Measurements from ENCODE around the gene FHL2. TPM values are rescaled to one million over a fixed set of nuclear protein-coding genes. Genes with fewer than 3 reads are reported as not detected.

The FHL2 gene
- total RNA-seq, 1 experiment from 2014 or later, result 21.1 TPM

DNA sequence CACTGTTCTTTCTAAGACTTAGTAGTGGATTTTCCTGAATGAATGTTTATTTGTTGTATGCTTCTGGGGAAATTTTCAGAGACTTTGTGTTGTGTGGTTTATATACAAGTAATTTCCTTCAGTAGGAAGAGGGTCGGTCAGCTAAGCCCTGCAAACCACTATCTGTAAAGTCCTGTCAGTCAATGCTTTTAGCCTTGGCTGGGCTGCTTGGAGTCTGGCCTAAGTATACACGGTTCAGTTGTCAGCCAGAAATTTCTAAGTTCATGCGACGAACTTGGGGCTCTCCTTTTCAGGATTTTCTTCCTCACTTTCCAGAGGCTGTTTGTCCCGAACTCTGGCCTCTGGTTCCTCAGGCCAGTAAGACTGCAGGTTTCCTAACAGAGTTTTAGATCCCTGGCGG lies 40.3 kb downstream of the FHL2 start:
- no peak overlapping the region for H3K4me3 Mint-ChIP-seq
- DNase-seq (ENCODE audit: low spot score), result no peak
- POLR2A ChIA-PET, result no interaction called here
- H3K36me3 Mint-ChIP-seq, result peaks cover 30% of the 10 kb centered on the region
- no peak overlapping the region for H3K27ac Mint-ChIP-seq
- no peaks in the 10 kb centered on the region for H3K9me3 Mint-ChIP-seq
- CTCF ChIA-PET, result no interaction called here
- TF ChIP-seq, protein P1, sequence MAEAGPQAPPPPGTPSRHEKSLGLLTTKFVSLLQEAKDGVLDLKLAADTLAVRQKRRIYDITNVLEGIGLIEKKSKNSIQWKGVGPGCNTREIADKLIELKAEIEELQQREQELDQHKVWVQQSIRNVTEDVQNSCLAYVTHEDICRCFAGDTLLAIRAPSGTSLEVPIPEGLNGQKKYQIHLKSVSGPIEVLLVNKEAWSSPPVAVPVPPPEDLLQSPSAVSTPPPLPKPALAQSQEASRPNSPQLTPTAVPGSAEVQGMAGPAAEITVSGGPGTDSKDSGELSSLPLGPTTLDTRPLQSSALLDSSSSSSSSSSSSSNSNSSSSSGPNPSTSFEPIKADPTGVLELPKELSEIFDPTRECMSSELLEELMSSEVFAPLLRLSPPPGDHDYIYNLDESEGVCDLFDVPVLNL (CRISPR knock-in tag; IDR thresholded peaks at IDR 0.05; ENCODE audit: borderline replicate concordance, low read depth), result no peak
- TF ChIP-seq, protein P2, sequence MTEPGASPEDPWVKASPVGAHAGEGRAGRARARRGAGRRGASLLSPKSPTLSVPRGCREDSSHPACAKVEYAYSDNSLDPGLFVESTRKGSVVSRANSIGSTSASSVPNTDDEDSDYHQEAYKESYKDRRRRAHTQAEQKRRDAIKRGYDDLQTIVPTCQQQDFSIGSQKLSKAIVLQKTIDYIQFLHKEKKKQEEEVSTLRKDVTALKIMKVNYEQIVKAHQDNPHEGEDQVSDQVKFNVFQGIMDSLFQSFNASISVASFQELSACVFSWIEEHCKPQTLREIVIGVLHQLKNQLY (CRISPR knock-in tag; IDR thresholded peaks at IDR 0.05), result no peak
- H3K27me3 Mint-ChIP-seq (ENCODE audit: low read depth), result no peaks in the 10 kb centered on the region
- H3K4me1 Mint-ChIP-seq, result no peaks in the 10 kb centered on the region
- ATAC-seq, result no peak

DNA sequence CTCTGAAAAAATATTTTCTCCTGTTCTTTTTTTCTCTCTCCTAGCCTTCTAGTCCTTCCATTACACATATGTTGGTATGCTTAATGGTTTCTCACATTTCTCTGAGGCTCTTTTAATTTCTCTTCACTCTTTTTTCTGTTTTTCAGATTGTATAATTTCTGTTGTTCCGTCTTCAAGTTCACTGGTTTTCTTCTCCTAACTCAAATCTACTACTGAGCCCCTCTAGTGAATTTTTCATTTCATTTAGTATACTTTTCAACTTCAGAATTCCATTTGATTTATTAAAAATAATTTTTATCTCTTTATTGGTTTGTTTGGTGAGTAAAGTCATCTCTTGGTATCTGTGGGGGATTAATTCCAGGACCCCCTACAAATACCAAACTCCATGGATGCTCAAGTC lies 41.7 kb downstream of the FHL2 start:
- TF ChIP-seq, protein P3, sequence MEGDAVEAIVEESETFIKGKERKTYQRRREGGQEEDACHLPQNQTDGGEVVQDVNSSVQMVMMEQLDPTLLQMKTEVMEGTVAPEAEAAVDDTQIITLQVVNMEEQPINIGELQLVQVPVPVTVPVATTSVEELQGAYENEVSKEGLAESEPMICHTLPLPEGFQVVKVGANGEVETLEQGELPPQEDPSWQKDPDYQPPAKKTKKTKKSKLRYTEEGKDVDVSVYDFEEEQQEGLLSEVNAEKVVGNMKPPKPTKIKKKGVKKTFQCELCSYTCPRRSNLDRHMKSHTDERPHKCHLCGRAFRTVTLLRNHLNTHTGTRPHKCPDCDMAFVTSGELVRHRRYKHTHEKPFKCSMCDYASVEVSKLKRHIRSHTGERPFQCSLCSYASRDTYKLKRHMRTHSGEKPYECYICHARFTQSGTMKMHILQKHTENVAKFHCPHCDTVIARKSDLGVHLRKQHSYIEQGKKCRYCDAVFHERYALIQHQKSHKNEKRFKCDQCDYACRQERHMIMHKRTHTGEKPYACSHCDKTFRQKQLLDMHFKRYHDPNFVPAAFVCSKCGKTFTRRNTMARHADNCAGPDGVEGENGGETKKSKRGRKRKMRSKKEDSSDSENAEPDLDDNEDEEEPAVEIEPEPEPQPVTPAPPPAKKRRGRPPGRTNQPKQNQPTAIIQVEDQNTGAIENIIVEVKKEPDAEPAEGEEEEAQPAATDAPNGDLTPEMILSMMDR (IDR thresholded peaks at IDR 0.05), result no peak
- TF ChIP-seq SOX15 (CRISPR knock-in tag; IDR thresholded peaks at IDR 0.05) (no peak), TCF7 (CRISPR knock-in tag; IDR thresholded peaks at IDR 0.05; ENCODE audit: low read depth) (no peak)
- POLR2A ChIA-PET, result no interaction called here
- H3K27ac Mint-ChIP-seq, result no peak overlapping the region
- H3K9me3 Mint-ChIP-seq, result no peaks in the 10 kb centered on the region
- H3K27me3 Mint-ChIP-seq (ENCODE audit: low read depth), result no peaks in the 10 kb centered on the region
- H3K4me3 Mint-ChIP-seq, result no peak overlapping the region
- no peaks in the 10 kb centered on the region for H3K4me1 Mint-ChIP-seq
- ATAC-seq, result no peak
- CTCF ChIA-PET, result no interaction called here
- H3K36me3 Mint-ChIP-seq, result peaks cover 30% of the 10 kb centered on the region
- no peak for DNase-seq (ENCODE audit: low spot score)

DNA sequence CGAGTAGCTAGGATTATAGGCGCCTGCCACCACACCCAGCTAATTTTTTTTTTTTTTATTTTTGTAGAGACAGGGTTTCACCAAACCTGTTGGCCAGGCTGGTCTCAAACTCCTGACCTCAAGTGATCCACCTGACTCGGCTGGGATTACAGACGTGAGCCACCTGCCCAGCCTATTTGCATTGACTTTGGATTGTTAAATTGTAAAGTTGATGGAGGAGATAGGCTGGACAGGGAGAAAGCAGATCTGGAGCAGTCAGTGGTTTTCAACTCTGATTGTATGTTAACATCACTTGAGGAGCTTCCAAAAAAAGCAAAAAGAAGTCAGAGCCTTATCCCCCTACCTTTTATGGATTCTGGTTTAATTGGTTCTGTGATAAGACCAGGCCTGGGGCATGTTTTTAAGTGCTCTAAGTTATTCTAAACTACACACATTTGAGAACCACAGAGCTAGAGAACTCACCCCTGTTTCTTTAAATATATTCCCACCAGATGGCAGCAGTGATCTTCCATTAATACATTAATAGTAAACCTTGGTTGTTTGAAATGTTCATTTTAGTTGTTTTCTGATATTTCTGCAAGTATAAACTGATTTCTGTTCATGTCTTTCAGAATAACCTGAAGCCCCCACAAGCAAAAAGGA lies 54.0 kb downstream of the FHL2 start:
- no peak for ATAC-seq

More for the DNA sequence above, 54.0 kb downstream of the FHL2 start:
- DNase-seq (ENCODE audit: low spot score), result no peak
- Mint-ChIP-seq H3K27ac (no peak overlapping the region), H3K4me1 (no peaks in the 10 kb centered on the region), H3K9me3 (no peaks in the 10 kb centered on the region), H3K4me3 (no peak overlapping the region), H3K36me3 (peaks cover 65% of the 10 kb centered on the region), H3K27me3 (ENCODE audit: low read depth) (no peaks in the 10 kb centered on the region)
- ChIA-PET CTCF (interaction anchor here (1.0 to 1.4 kb wide), 4 partner anchors 9 to 176 kb away, joined by 3 to 7 read pairs (median 4); no protein-coding TSS in a partner anchor), POLR2A (no interaction called here)
- TF ChIP-seq, protein P4, sequence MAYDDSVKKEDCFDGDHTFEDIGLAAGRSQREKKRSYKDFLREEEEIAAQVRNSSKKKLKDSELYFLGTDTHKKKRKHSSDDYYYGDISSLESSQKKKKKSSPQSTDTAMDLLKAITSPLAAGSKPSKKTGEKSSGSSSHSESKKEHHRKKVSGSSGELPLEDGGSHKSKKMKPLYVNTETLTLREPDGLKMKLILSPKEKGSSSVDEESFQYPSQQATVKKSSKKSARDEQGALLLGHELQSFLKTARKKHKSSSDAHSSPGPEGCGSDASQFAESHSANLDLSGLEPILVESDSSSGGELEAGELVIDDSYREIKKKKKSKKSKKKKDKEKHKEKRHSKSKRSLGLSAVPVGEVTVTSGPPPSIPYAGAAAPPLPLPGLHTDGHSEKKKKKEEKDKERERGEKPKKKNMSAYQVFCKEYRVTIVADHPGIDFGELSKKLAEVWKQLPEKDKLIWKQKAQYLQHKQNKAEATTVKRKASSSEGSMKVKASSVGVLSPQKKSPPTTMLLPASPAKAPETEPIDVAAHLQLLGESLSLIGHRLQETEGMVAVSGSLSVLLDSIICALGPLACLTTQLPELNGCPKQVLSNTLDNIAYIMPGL (CRISPR knock-in tag; IDR thresholded peaks at IDR 0.05), result no peak
- no peak for TF ChIP-seq ZNF121 (CRISPR knock-in tag; IDR thresholded peaks at IDR 0.05)
- TF ChIP-seq, protein P5, sequence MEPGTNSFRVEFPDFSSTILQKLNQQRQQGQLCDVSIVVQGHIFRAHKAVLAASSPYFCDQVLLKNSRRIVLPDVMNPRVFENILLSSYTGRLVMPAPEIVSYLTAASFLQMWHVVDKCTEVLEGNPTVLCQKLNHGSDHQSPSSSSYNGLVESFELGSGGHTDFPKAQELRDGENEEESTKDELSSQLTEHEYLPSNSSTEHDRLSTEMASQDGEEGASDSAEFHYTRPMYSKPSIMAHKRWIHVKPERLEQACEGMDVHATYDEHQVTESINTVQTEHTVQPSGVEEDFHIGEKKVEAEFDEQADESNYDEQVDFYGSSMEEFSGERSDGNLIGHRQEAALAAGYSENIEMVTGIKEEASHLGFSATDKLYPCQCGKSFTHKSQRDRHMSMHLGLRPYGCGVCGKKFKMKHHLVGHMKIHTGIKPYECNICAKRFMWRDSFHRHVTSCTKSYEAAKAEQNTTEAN (CRISPR knock-in tag; IDR thresholded peaks at IDR 0.05), result no peak
- TF ChIP-seq, protein P6, sequence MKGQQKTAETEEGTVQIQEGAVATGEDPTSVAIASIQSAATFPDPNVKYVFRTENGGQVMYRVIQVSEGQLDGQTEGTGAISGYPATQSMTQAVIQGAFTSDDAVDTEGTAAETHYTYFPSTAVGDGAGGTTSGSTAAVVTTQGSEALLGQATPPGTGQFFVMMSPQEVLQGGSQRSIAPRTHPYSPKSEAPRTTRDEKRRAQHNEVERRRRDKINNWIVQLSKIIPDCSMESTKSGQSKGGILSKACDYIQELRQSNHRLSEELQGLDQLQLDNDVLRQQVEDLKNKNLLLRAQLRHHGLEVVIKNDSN (CRISPR knock-in tag; IDR thresholded peaks at IDR 0.05), result no peak
- no peak for TF ChIP-seq ZBTB21 (CRISPR knock-in tag; IDR thresholded peaks at IDR 0.05; ENCODE audit: borderline replicate concordance)
- TF ChIP-seq, protein P3 (IDR thresholded peaks at IDR 0.05), result no peak
- TF ChIP-seq, protein P7, sequence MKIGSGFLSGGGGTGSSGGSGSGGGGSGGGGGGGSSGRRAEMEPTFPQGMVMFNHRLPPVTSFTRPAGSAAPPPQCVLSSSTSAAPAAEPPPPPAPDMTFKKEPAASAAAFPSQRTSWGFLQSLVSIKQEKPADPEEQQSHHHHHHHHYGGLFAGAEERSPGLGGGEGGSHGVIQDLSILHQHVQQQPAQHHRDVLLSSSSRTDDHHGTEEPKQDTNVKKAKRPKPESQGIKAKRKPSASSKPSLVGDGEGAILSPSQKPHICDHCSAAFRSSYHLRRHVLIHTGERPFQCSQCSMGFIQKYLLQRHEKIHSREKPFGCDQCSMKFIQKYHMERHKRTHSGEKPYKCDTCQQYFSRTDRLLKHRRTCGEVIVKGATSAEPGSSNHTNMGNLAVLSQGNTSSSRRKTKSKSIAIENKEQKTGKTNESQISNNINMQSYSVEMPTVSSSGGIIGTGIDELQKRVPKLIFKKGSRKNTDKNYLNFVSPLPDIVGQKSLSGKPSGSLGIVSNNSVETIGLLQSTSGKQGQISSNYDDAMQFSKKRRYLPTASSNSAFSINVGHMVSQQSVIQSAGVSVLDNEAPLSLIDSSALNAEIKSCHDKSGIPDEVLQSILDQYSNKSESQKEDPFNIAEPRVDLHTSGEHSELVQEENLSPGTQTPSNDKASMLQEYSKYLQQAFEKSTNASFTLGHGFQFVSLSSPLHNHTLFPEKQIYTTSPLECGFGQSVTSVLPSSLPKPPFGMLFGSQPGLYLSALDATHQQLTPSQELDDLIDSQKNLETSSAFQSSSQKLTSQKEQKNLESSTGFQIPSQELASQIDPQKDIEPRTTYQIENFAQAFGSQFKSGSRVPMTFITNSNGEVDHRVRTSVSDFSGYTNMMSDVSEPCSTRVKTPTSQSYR (CRISPR knock-in tag; IDR thresholded peaks at IDR 0.05), result no peak
- TF ChIP-seq TP53 (CRISPR knock-in tag; IDR thresholded peaks at IDR 0.05), result no peak
- no peak for TF ChIP-seq KAT7 (CRISPR knock-in tag; IDR thresholded peaks at IDR 0.05; ENCODE audit: borderline replicate concordance)
- TF ChIP-seq, protein P1 (CRISPR knock-in tag; IDR thresholded peaks at IDR 0.05; ENCODE audit: borderline replicate concordance, low read depth), result no peak
- TF ChIP-seq, protein P8, sequence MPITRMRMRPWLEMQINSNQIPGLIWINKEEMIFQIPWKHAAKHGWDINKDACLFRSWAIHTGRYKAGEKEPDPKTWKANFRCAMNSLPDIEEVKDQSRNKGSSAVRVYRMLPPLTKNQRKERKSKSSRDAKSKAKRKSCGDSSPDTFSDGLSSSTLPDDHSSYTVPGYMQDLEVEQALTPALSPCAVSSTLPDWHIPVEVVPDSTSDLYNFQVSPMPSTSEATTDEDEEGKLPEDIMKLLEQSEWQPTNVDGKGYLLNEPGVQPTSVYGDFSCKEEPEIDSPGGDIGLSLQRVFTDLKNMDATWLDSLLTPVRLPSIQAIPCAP (CRISPR knock-in tag; IDR thresholded peaks at IDR 0.05), result no peak

Measured in WTC11 (cell line).